GM20000 (cell line): ENCODE results near the gene BPIFA2.

Experiments
- DNase-seq: peaks from one replicate; pipeline ENCODE4 v3.0.0; 2012; ENCODE audit warnings: low spot score
- CTCF ChIP-seq: IDR thresholded peaks from 2 replicates; pipeline ENCODE4 v1.5.1; 2012; ENCODE audit warnings: mild to moderate bottlenecking, control low read depth; ENCODE audit errors: extremely low read depth, missing control alignments

BPIFA2 gene

GRCh38 chr20:33130568-33131061, 37.3 kb upstream of the BPIFA2 start:
- TF ChIP-seq CTCF: no peak
- no peak for DNase-seq

- DNase-seq: no peak
- no peak for TF ChIP-seq CTCF
Observed at GRCh38 chr20:33131949-33132473, 35.9 kb upstream of the BPIFA2 start.

- DNase-seq: no peak
- TF ChIP-seq CTCF: no peak
Observed at GRCh38 chr20:33132513-33133372, 35.2 kb upstream of the BPIFA2 start.

GRCh38 chr20:33133373-33133941, 34.5 kb upstream of the BPIFA2 start:
- TF ChIP-seq CTCF: no peak

GRCh38 chr20:33137195-33137594, 30.8 kb upstream of the BPIFA2 start:
- no peak for TF ChIP-seq CTCF
- DNase-seq: no peak

More at GRCh38 chr20:33133373-33133941, 34.5 kb upstream of the BPIFA2 start:
- DNase-seq: no peak

GRCh38 chr20:33139467-33139866, 28.5 kb upstream of the BPIFA2 start:
- no peak for DNase-seq
- no peak for TF ChIP-seq CTCF

GRCh38 chr20:33145521-33145920, 22.4 kb upstream of the BPIFA2 start:
- DNase-seq: no peak
- TF ChIP-seq CTCF: no peak
